ENCODE results near the gene HNRNPM. TPM values are rescaled to one million over a fixed set of nuclear protein-coding genes. Genes with fewer than 3 reads are reported as not detected.

Gene HNRNPM
- total RNA-seq, 2 experiments from 2014 or later, result 90.0 to 280 TPM

DNA sequence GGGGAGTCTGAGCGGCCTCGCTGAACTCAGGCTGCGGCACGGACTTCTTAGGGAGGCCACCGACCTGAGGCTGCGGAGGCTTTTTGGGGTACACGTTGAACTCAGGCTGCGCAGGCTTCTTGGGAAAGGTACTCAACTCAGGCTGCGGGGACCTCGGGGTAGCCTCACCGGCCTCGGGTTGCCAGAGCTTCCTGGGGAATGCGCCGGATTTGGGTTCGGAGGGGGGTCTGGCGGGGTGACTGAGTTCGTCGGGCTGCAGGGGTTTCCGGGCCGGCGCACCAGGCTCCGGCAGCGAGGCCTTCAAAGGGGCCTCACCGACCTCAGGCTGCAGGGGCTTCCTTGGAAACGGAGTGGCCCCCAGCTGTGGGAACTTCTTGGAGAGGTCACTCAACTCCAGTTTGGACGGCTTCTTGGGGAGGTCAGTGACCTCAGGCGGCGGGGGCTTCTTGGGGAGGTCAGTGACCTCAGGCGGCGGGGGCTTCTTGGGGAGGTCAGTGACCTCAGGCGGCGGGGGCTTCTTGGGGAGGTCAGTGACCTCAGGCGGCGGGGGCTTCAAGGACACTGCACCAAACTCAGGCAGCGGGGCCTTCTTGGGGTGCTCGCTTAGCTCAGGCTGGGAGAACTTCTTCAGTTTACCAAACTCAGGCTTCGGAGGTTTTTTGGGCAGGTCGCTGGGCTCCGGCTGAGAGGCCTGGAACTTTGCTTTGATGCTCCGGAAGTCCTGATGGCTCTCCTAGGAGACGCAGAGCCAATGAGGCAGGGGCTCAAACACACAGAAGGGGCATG is 54.5 kb downstream of the HNRNPM start:
- Histone ChIP-seq H3K27ac (ENCODE audit: low read depth, low read length, poor library complexity, severe bottlenecking) (no peak overlapping the region), H3K79me2 (ENCODE audit: insufficient read depth, low read depth, low read length) (no peaks in the 10 kb centered on the region), H3K4me3 (ENCODE audit: low read depth, low read length, poor library complexity, severe bottlenecking) (no peak overlapping the region), H3K9me2 (ENCODE audit: insufficient read depth, low read length) (no peaks in the 10 kb centered on the region), H4K20me1 (ENCODE audit: insufficient read depth, low read length) (no peaks in the 10 kb centered on the region), H3K36me3 (ENCODE audit: insufficient read depth, low read length) (no peaks in the 10 kb centered on the region), H3K4me2 (ENCODE audit: low read length) (no peak overlapping the region), H3K4me1 (ENCODE audit: insufficient read depth, low read length, poor library complexity, severe bottlenecking) (peaks cover 7% of the 10 kb centered on the region), H2AFZ (ENCODE audit: low read length) (no peak overlapping the region), H3K9me3 (ENCODE audit: low read length) (no peaks in the 10 kb centered on the region)
- CTCF ChIA-PET (ENCODE audit: unreplicated experiment), result no interaction called here
- intact Hi-C loops (cut with micrococcal nuclease; ENCODE audit: unreplicated experiment), result no loop called here
- no peak for DNase-seq (ENCODE audit: low spot score)
- no TSS peak for BruUV-seq (replicated peaks)
- TF ChIP-seq, protein P1, sequence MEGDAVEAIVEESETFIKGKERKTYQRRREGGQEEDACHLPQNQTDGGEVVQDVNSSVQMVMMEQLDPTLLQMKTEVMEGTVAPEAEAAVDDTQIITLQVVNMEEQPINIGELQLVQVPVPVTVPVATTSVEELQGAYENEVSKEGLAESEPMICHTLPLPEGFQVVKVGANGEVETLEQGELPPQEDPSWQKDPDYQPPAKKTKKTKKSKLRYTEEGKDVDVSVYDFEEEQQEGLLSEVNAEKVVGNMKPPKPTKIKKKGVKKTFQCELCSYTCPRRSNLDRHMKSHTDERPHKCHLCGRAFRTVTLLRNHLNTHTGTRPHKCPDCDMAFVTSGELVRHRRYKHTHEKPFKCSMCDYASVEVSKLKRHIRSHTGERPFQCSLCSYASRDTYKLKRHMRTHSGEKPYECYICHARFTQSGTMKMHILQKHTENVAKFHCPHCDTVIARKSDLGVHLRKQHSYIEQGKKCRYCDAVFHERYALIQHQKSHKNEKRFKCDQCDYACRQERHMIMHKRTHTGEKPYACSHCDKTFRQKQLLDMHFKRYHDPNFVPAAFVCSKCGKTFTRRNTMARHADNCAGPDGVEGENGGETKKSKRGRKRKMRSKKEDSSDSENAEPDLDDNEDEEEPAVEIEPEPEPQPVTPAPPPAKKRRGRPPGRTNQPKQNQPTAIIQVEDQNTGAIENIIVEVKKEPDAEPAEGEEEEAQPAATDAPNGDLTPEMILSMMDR (conservative IDR thresholded peaks at IDR 0.05; ENCODE audit: low read length), result no peak
- TF ChIP-seq EZH2phosphoT487 (IDR thresholded peaks at IDR 0.05; ENCODE audit: borderline replicate concordance, low read depth, low read length), result no peak
- POLR2A ChIA-PET, result no interaction called here

DNA sequence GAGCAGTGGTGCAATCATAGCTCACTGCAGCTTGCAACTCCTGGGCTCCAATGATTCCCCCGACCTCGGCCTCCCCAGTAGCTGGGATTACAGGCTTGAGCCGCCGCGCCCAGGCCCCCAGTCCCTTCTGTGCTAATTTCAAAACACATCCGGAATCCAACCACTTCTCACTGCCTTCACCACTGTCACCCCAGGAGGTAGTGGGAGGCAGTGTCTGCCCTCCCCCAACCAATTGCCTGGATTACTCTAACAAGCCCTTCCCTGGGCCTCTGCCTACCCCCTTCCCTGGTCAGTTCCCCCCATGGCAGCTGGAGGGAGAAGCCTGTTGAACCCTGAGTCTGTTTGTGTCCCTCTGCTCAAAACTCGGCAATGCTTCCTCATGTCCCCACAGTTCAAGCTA is 55.4 kb downstream of the HNRNPM start:
- no peaks in the 10 kb centered on the region for H4K20me1 ChIP-seq (ENCODE audit: insufficient read depth, low read length)
- CTCF ChIA-PET (ENCODE audit: unreplicated experiment), result no interaction called here
- DNase-seq (ENCODE audit: low spot score), result no peak

More for the DNA sequence above, 55.4 kb downstream of the HNRNPM start:
- peaks cover under 1% of the 10 kb centered on the region for H3K4me1 ChIP-seq (ENCODE audit: insufficient read depth, low read length, poor library complexity, severe bottlenecking)
- no peak overlapping the region for H2AFZ ChIP-seq (ENCODE audit: low read length)
- no peaks in the 10 kb centered on the region for H3K36me3 ChIP-seq (ENCODE audit: insufficient read depth, low read length)
- no peaks in the 10 kb centered on the region for H3K79me2 ChIP-seq (ENCODE audit: insufficient read depth, low read depth, low read length)
- no peaks in the 10 kb centered on the region for H3K9me3 ChIP-seq (ENCODE audit: low read length)
- intact Hi-C loops (cut with micrococcal nuclease; ENCODE audit: unreplicated experiment), result no loop called here
- H3K9me2 ChIP-seq (ENCODE audit: insufficient read depth, low read length), result no peaks in the 10 kb centered on the region
- no peak overlapping the region for H3K27ac ChIP-seq (ENCODE audit: low read depth, low read length, poor library complexity, severe bottlenecking)
- no peak overlapping the region for H3K4me3 ChIP-seq (ENCODE audit: low read depth, low read length, poor library complexity, severe bottlenecking)
- no peak overlapping the region for H3K4me2 ChIP-seq (ENCODE audit: low read length)
- BruUV-seq (replicated peaks), result no TSS peak
- POLR2A ChIA-PET, result interaction anchor here (0.6 kb wide), 1 partner anchor 283 kb away, joined by 4 read pairs; no protein-coding TSS in a partner anchor
- TF ChIP-seq, protein P1 (conservative IDR thresholded peaks at IDR 0.05; ENCODE audit: low read length), result no peak
- no peak for TF ChIP-seq EZH2phosphoT487 (IDR thresholded peaks at IDR 0.05; ENCODE audit: borderline replicate concordance, low read depth, low read length)
